HG03060 (cell line): ENCODE data around the gene CCDC138.

ENCODE experiments used
- ATAC-seq: cut with Tn5 transposase; IDR thresholded peaks from one replicate; pipeline ENCODE4 v1.9.1; 2021; ENCODE audit warnings: low read depth, moderate number of reproducible peaks; ENCODE audit not compliant: unreplicated experiment

Gene CCDC138

GRCh38 chr2:108824316-108825070, 37.9 kb downstream of the CCDC138 start:
- no peak for ATAC-seq

- ATAC-seq, result no peak
Observed at GRCh38 chr2:108825254-108825653, 38.7 kb downstream of the CCDC138 start.

GRCh38 chr2:108825736-108826135, 39.2 kb downstream of the CCDC138 start:
- ATAC-seq, result no peak

- ATAC-seq, result no peak
Observed at GRCh38 chr2:108829578-108830310, 43.2 kb downstream of the CCDC138 start.

- no peak for ATAC-seq
Observed at GRCh38 chr2:108833219-108833618, 46.6 kb downstream of the CCDC138 start.

GRCh38 chr2:108834620-108835019, 48.0 kb downstream of the CCDC138 start:
- ATAC-seq, result no peak

- ATAC-seq, result no peak
Observed at GRCh38 chr2:108835040-108835439, 48.5 kb downstream of the CCDC138 start.

GRCh38 chr2:108837198-108837597, 50.6 kb downstream of the CCDC138 start:
- ATAC-seq, result no peak

GRCh38 chr2:108841506-108841905, 54.9 kb downstream of the CCDC138 start:
- no peak for ATAC-seq

- ATAC-seq, result no peak
Observed at GRCh38 chr2:108845923-108846322, 59.4 kb downstream of the CCDC138 start.

- no peak for ATAC-seq
Observed at GRCh38 chr2:108847000-108847399, 60.4 kb downstream of the CCDC138 start.

- no peak for ATAC-seq
Observed at GRCh38 chr2:108852375-108852774, 65.8 kb downstream of the CCDC138 start.

- no peak for ATAC-seq
Observed at GRCh38 chr2:108853421-108853820, 66.8 kb downstream of the CCDC138 start.

- ATAC-seq, result no peak
Observed at GRCh38 chr2:108854484-108854883, 67.9 kb downstream of the CCDC138 start.

GRCh38 chr2:108855194-108855593, 68.6 kb downstream of the CCDC138 start:
- ATAC-seq, result peak; percentile 53

- no peak for ATAC-seq
Observed at GRCh38 chr2:108858894-108859293, 72.3 kb downstream of the CCDC138 start.

- ATAC-seq, result no peak
Observed at GRCh38 chr2:108866041-108866440, 79.5 kb downstream of the CCDC138 start.

GRCh38 chr2:108868911-108869310, 82.3 kb downstream of the CCDC138 start:
- no peak for ATAC-seq

GRCh38 chr2:108869542-108869941, 83.0 kb downstream of the CCDC138 start:
- no peak for ATAC-seq

GRCh38 chr2:108870069-108870644, 83.6 kb downstream of the CCDC138 start:
- ATAC-seq, result no peak

- ATAC-seq, result no peak
Observed at GRCh38 chr2:108877506-108877905, 90.9 kb downstream of the CCDC138 start.

GRCh38 chr2:108878276-108878675, 91.7 kb downstream of the CCDC138 start:
- no peak for ATAC-seq
